Measurements from ENCODE around the gene CTBS. TPM values are rescaled to one million over a fixed set of nuclear protein-coding genes. Genes with fewer than 3 reads are reported as not detected.

Gene CTBS
- total and polyA plus RNA-seq, 2 experiments from 2014 or later, result 4.3 to 5.1 TPM

GRCh38 chr1:84605157-84605556 lies 30.9 kb upstream of the CTBS start:
- Mint-ChIP-seq H3K27ac (no peak overlapping the region), H3K9me3 (peaks cover 42% of the 10 kb centered on the region), H3K4me1 (no peaks in the 10 kb centered on the region), H3K4me3 (no peak overlapping the region), H3K27me3 (ENCODE audit: insufficient read depth, low read depth, poor library complexity) (no peaks in the 10 kb centered on the region), H3K36me3 (ENCODE audit: low read depth) (peaks cover 30% of the 10 kb centered on the region)
- H3K27ac ChIP-seq (ENCODE audit: low read depth), result no peak overlapping the region
- no peak for ATAC-seq
- no peaks in the 10 kb centered on the region for H4K20me1 ChIP-seq (replicated peaks; ENCODE audit: insufficient read depth)
- H3K9me2 ChIP-seq (ENCODE audit: insufficient read depth), result no peaks in the 10 kb centered on the region
- no peaks in the 10 kb centered on the region for H3K4me1 ChIP-seq (ENCODE audit: insufficient read depth)
- H3K27me3 ChIP-seq (ENCODE audit: insufficient read depth), result no peaks in the 10 kb centered on the region
- H3K36me3 ChIP-seq (ENCODE audit: insufficient read depth), result peaks cover 3% of the 10 kb centered on the region; the same call in 1 of the 2 replicates
- DNase-seq (ENCODE audit: low spot score), result no peak
- TF ChIP-seq, protein P1, sequence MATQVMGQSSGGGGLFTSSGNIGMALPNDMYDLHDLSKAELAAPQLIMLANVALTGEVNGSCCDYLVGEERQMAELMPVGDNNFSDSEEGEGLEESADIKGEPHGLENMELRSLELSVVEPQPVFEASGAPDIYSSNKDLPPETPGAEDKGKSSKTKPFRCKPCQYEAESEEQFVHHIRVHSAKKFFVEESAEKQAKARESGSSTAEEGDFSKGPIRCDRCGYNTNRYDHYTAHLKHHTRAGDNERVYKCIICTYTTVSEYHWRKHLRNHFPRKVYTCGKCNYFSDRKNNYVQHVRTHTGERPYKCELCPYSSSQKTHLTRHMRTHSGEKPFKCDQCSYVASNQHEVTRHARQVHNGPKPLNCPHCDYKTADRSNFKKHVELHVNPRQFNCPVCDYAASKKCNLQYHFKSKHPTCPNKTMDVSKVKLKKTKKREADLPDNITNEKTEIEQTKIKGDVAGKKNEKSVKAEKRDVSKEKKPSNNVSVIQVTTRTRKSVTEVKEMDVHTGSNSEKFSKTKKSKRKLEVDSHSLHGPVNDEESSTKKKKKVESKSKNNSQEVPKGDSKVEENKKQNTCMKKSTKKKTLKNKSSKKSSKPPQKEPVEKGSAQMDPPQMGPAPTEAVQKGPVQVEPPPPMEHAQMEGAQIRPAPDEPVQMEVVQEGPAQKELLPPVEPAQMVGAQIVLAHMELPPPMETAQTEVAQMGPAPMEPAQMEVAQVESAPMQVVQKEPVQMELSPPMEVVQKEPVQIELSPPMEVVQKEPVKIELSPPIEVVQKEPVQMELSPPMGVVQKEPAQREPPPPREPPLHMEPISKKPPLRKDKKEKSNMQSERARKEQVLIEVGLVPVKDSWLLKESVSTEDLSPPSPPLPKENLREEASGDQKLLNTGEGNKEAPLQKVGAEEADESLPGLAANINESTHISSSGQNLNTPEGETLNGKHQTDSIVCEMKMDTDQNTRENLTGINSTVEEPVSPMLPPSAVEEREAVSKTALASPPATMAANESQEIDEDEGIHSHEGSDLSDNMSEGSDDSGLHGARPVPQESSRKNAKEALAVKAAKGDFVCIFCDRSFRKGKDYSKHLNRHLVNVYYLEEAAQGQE (IDR thresholded peaks at IDR 0.05; ENCODE audit: unreplicated experiment), result no peak
- TF ChIP-seq STAT1 (IDR thresholded peaks at IDR 0.05; ENCODE audit: unreplicated experiment) (no peak), CREB1 (CRISPR knock-in tag; IDR thresholded peaks at IDR 0.05; ENCODE audit: low read depth) (no peak), EZH2phosphoT487 (IDR thresholded peaks at IDR 0.05; ENCODE audit: unreplicated experiment) (no peak), ZNF114 (CRISPR knock-in tag; IDR thresholded peaks at IDR 0.05) (no peak), NANOG (IDR thresholded peaks at IDR 0.05; ENCODE audit: borderline replicate concordance) (no peak), ZNF331 (CRISPR knock-in tag; IDR thresholded peaks at IDR 0.05; ENCODE audit: low read depth) (no peak), POLR2AphosphoS5 (IDR thresholded peaks at IDR 0.05; ENCODE audit: low read depth) (no peak)
- TF ChIP-seq, protein P2, sequence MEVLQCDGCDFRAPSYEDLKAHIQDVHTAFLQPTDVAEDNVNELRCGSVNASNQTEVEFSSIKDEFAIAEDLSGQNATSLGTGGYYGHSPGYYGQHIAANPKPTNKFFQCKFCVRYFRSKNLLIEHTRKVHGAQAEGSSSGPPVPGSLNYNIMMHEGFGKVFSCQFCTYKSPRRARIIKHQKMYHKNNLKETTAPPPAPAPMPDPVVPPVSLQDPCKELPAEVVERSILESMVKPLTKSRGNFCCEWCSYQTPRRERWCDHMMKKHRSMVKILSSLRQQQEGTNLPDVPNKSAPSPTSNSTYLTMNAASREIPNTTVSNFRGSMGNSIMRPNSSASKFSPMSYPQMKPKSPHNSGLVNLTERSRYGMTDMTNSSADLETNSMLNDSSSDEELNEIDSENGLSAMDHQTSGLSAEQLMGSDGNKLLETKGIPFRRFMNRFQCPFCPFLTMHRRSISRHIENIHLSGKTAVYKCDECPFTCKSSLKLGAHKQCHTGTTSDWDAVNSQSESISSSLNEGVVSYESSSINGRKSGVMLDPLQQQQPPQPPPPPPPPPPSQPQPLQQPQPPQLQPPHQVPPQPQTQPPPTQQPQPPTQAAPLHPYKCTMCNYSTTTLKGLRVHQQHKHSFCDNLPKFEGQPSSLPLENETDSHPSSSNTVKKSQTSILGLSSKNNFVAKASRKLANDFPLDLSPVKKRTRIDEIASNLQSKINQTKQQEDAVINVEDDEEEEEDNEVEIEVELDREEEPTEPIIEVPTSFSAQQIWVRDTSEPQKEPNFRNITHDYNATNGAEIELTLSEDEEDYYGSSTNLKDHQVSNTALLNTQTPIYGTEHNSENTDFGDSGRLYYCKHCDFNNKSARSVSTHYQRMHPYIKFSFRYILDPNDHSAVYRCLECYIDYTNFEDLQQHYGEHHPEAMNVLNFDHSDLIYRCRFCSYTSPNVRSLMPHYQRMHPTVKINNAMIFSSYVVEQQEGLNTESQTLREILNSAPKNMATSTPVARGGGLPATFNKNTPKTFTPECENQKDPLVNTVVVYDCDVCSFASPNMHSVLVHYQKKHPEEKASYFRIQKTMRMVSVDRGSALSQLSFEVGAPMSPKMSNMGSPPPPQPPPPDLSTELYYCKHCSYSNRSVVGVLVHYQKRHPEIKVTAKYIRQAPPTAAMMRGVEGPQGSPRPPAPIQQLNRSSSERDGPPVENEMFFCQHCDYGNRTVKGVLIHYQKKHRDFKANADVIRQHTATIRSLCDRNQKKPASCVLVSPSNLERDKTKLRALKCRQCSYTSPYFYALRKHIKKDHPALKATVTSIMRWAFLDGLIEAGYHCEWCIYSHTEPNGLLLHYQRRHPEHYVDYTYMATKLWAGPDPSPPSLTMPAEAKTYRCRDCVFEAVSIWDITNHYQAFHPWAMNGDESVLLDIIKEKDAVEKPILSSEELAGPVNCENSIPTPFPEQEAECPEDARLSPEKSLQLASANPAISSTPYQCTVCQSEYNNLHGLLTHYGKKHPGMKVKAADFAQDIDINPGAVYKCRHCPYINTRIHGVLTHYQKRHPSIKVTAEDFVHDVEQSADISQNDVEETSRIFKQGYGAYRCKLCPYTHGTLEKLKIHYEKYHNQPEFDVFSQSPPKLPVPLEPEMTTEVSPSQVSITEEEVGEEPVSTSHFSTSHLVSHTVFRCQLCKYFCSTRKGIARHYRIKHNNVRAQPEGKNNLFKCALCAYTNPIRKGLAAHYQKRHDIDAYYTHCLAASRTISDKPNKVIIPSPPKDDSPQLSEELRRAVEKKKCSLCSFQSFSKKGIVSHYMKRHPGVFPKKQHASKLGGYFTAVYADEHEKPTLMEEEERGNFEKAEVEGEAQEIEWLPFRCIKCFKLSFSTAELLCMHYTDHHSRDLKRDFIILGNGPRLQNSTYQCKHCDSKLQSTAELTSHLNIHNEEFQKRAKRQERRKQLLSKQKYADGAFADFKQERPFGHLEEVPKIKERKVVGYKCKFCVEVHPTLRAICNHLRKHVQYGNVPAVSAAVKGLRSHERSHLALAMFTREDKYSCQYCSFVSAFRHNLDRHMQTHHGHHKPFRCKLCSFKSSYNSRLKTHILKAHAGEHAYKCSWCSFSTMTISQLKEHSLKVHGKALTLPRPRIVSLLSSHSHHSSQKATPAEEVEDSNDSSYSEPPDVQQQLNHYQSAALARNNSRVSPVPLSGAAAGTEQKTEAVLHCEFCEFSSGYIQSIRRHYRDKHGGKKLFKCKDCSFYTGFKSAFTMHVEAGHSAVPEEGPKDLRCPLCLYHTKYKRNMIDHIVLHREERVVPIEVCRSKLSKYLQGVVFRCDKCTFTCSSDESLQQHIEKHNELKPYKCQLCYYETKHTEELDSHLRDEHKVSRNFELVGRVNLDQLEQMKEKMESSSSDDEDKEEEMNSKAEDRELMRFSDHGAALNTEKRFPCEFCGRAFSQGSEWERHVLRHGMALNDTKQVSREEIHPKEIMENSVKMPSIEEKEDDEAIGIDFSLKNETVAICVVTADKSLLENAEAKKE (CRISPR knock-in tag; IDR thresholded peaks at IDR 0.05), result no peak
- TF ChIP-seq, protein P3, sequence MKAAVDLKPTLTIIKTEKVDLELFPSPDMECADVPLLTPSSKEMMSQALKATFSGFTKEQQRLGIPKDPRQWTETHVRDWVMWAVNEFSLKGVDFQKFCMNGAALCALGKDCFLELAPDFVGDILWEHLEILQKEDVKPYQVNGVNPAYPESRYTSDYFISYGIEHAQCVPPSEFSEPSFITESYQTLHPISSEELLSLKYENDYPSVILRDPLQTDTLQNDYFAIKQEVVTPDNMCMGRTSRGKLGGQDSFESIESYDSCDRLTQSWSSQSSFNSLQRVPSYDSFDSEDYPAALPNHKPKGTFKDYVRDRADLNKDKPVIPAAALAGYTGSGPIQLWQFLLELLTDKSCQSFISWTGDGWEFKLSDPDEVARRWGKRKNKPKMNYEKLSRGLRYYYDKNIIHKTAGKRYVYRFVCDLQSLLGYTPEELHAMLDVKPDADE (IDR thresholded peaks at IDR 0.05), result no peak
- TF ChIP-seq, protein P4, sequence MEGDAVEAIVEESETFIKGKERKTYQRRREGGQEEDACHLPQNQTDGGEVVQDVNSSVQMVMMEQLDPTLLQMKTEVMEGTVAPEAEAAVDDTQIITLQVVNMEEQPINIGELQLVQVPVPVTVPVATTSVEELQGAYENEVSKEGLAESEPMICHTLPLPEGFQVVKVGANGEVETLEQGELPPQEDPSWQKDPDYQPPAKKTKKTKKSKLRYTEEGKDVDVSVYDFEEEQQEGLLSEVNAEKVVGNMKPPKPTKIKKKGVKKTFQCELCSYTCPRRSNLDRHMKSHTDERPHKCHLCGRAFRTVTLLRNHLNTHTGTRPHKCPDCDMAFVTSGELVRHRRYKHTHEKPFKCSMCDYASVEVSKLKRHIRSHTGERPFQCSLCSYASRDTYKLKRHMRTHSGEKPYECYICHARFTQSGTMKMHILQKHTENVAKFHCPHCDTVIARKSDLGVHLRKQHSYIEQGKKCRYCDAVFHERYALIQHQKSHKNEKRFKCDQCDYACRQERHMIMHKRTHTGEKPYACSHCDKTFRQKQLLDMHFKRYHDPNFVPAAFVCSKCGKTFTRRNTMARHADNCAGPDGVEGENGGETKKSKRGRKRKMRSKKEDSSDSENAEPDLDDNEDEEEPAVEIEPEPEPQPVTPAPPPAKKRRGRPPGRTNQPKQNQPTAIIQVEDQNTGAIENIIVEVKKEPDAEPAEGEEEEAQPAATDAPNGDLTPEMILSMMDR (conservative IDR thresholded peaks at IDR 0.05; ENCODE audit: low read depth in 2 of 2), result no peak
- no peak overlapping the region for H3K4me2 ChIP-seq
- no peaks in the 10 kb centered on the region for H3K79me2 ChIP-seq (replicated peaks; ENCODE audit: insufficient read depth)
- no peaks in the 10 kb centered on the region for H3F3A ChIP-seq (replicated peaks; ENCODE audit: low read depth)
- no peak overlapping the region for H2AFZ ChIP-seq
- no peak overlapping the region for H3K4me3 ChIP-seq

Measured in GM23338 (cell line).